GM18507 (cell line): Measurements from ENCODE around the gene SF3B6.
"Not testable (repeated sequence)": the region's sequence is repeated elsewhere in the genome, so short reads cannot be mapped to it uniquely, and the experiment has no call there.

ENCODE experiments used
- DNase-seq: peaks from one replicate; pipeline ENCODE4 v3.0.0; 2011; ENCODE audit warnings: low read depth; ENCODE audit not compliant: insufficient read length; ENCODE audit errors: extremely low spot score
- FAIRE-seq: peaks from 2 replicates; lab custom pipeline; 2011; peaks lifted over from hg19 to GRCh38; lab: Jason Lieb, UNC

SF3B6 gene

DNA sequence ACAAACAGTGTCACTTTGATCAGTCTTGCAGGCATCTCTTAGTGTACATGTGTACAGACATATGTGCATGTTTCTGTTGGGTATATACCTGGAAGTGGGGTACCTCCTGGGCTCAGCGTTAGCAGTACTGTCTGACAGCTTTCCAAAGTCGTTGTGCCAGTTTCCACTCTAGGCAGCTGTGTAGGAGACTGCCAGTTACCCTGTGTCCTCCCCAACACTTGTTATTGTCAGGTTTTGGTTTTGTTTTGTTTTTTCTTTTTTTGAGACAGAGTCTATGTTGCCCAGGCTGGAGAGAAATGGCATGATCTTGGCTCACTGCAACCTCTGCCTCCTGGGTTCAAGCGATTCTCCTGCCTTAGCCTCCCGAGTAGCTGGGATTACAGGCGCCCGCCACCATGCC is 20.4 kb downstream of the SF3B6 start:
- DNase-seq (no peak), FAIRE-seq (no peak)

DNA sequence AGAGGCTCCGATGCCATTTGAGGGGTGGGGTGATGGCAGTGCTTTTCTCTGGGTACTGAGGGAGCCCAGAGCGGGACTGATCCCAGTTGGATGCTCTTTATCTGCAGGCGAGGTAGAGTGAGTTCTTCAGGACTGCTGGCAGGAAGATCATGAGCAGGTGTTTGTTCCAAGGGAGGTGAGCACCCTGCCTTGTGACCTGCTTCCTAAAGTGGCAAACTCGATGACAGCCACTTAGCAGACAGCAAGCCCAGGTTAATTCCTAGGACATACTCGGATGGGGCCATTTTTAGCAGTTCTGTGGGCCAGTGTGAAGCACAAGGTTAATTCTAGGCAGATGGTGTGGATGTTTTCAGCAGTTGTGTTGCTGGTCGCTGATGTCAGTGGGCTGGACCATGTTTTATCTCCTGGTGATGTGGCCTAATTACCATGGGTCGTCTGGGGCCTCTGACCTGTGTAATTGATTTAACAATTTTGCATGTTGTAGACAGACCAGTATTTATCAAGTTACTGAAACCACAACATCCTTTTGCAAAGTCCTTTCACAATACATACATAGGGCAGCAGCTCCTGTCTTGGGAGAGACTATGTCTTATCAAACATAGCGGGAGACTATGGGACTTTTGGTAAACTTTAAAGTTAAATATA is 21.6 kb downstream of the SF3B6 start:
- no peak for DNase-seq
- FAIRE-seq, result no peak

DNA sequence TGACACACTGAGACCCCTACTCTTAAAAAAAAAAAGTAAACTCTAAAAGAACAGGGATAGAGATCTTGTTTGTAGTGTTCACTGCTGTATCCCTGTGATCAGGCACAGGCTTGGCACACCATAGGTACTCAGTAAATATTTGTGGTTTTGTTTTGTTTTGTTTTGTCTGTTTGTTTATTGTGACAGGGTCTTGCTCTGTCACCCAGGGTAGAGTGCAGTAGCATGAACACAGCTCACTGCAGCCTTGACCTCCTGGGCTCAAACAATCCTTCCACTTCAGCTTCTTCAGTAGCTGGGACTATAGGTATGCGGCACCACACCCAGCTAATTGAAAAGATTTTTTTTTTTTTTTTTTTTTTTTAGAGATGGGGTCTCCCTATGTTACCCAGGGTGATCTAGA is 23.2 kb downstream of the SF3B6 start:
- FAIRE-seq (no peak), DNase-seq (no peak)

DNA sequence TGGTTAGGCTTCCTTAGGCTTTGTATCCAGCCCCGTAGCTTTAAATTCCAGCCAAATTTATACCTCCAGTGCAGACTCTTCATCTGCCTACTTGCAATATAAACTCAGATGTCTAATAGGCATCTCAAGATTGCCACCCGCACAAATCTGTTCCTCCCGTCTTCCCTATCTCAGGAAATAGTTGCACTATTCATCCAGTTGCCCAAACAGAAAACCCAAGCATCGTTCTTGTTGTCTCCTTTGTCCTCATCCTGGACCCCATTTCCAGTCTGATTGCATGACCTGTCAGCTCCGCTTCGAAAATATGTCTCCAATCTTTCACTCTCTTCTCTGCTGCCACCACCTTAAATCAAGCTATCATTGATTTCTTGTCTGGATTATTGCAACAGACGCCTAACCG is 24.3 kb downstream of the SF3B6 start:
- no peak for FAIRE-seq
- no peak for DNase-seq

DNA sequence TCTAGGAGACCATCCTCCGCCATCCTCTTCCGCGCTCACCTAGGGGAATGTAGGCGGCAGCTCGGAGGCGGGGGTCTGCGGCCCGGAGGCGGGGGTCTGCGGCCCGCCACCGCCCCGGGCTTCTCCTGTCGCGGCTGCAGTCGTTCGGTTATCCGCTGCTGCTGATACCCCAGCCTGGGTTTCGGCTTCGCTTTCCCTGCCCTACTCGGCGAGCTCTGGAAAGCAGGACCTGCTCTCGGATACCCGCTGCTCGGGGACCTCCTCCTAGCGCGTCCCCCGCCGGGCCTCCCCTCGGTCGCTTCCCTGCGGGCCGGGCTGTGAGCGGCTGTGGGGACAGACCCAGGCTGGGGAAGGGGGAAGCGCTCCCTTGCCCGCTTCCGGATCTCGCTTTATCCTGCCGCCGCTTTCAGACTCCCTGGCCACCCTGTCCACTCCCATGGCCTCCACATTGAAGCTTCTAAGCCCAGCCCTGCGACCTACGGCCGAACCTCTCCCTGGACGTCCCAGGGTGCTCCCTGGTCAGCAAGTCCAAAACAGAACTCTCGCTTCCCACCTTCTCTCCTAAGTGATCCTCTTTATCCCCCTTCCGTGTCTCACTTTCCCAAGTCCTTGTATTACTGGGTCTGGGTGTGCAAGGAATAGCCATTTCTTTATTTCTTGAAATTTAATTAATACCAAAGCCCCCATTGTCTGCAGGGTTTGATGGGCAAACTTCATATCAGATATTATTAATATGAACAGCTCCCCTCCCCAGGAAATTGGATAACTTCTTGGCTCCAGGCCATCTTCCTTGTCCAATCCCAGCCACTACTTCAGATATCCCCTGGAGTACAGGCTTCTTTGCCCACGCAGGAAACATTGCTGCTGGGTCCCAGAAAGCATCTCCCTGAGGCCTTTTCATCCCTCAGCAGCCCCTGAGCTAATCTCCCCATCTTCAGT is 25.8 kb downstream of the SF3B6 start:
- DNase-seq, result no peak
- no peak for FAIRE-seq

DNA sequence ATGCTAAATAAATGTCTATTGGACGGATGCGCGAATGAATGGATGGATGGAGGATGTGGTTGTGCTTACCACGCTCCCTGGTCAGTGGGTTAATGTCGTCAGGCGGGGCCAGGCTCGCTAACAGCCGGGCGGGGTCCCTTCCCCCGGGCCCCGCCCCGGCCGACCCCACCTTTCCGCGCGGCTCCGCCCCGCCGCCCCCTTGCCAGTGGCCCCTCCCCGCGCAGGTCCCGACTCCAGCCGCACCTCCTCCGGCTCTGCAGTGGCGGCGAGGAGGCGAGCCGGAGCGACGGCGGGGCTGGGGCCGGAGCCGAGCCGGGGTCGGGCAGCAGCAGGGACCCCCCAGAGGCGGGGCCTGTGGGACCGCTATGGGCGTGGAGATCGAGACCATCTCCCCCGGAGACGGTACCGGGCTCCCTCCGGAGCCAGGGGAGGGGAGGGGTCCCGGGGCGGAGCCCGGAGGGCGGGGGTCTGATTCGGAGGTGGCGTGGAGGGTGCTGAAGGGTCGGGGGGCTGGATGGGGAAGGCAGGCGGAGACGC is 26.6 kb downstream of the SF3B6 start, which contains the start of gene FKBP1B:
Gene FKBP1B (plus strand): TSS at position 257 of the 537 bp plus-strand sequence. CDS start 109 bp downstream, at position 366.
- peak; percentile 15 for DNase-seq
- FAIRE-seq, result peak; percentile 44

DNA sequence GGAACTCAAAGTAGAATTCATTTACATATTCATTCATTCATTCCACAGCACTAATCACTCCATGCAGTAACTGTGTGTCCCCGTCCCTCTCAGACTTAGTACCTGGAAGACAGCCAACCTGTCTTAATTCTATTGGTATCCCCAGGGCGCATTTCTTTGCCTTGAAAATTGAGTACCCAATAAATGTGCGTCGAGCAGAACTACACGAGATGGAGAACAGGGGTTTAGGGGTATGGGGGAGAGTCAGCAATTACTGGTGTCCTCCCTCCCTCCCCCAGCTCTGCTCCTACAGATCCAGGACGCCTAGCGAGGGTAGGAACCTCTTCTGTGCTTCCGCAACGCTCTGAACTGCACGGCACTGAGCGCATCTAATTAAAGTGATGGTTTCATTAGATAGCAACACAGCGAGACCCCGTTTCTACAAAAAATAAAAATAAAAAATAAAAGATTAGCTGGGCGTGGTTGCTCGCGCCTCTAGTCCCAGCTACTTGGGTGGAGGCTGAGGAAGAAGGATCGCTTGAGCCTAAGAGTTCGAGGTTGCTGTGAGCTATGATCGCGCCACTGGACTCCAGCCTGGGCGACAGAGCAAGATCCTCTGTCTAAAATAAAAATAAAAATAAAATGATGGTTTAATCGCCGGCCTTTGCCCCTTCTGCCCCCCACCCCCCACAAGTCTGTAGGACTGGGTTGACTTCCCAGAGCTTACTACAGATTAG is 27.2 kb downstream of the SF3B6 start:
- DNase-seq (no peak), FAIRE-seq (no peak)

DNA sequence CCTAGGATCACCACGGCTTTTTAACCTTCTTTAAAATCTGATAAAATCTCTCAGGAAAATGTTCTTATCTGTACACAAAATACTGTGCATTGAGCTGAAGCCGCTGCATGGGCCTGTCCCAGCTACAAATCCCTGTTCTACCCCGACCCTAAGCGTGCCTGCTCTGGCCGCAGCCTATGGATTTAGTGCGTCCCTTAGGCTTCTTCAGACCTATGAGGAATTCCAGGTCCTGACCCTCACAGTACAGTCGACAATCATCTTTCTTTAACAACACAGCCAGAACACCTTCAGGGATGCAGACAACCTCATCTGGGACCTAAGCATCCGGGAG is 28.5 kb downstream of the SF3B6 start:
- FAIRE-seq (no peak), DNase-seq (no peak)

DNA sequence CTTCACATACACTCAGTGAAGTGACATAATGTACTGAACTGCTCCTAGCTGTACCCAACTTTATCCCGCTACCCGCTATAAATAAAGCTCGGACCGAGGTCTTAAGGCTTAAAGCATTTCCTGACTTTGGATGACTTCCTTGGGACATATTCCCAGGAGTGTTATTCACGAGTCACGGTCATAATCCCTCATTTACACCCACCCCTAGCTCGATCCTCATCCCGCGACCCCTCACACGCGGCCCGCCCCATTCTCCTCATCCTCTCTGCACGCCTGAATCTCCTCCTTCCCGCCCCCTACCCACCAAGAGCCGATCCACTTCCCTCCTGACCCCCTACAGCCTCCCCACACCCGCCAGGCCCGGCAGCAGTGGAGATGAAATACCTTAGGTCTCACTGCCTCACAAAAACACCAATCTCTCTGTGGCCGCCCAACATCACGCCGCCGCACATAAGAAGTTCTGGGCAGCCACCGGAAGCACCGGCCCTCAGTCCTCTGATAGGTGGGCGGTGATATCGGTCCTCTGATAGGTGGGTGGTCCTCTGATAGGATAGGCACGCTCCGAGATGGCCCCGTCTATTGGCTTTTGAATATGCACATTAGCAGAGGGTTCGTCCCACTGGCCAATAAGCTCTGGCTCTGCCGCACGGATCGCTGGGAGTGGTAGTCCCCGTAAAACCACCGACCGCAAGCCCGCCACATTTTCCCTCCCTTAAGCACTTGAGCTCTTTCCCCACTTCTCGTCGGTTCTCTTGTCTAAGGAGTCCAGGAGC is 29.0 kb downstream of the SF3B6 start, which contains the start of gene WDCP:
Gene WDCP (minus strand): TSS at position 462 of the 773 bp plus-strand sequence. CDS start 7,897 bp downstream, outside the sequence.
- FAIRE-seq, result peak; percentile 99
- DNase-seq, result peak; percentile 79

DNA sequence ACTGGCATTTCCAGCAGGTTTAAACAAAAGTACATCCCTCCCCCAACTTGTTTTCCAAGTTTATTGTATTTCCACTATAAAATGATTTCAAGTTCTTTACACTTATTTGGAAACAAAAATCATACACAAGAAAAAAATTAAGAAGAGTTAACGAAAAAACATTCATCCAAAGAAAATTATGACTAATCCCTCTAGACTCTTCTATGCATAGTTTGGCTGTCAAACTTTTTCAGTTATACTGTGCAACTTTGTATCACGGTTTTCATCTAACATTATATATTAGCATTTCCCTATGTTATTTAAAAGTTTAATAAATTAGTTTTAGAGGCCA is 29.6 kb downstream of the SF3B6 start:
- FAIRE-seq (no peak), DNase-seq (no peak)

DNA sequence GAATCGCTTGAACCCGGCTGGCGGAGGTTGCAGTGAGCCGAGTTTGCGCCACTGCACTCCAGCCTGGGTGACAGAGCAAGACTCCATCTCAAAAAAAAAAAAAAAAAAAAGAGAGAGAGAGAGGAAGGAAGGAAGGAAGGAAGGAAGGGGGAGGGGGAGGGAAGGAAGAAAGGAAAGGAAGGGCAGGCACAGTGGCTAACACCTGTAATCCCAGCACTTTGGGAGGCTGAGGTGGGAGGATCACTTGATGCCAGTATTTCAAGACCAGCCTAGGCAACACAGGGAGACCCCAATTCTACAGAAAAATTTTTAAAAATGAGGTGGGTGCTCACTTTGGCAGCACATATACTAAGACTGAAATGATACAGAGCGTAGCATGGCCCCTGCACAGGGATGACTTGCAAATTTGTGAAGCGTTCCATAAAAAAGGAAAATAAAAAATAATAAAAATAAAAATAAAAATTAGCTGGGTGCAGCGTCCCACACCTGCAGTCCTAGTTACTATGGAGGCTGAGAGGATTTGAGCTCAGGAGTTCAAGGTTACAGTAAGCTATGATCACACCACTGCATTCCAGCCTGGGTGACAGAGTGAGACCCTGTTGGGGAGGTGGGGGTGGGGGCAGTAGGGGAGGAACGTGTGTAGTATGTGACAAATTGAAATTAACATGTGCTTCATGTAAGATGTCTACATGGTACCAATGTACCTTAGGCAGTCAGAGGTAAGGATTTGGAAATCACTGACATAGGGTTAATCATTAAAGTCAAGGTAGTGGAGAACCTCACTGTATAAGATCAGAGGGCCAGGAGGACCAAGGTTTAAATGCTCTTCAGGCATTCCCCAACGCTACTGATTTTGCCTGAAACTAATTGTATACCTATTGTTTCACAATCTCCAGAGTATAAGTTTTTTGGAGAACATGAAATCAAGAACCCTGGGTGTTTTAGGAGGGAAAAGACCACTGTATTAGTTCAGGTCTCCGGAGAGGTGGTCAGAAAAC is 30.3 kb downstream of the SF3B6 start:
- FAIRE-seq (peak; percentile 26), DNase-seq (no peak)

DNA sequence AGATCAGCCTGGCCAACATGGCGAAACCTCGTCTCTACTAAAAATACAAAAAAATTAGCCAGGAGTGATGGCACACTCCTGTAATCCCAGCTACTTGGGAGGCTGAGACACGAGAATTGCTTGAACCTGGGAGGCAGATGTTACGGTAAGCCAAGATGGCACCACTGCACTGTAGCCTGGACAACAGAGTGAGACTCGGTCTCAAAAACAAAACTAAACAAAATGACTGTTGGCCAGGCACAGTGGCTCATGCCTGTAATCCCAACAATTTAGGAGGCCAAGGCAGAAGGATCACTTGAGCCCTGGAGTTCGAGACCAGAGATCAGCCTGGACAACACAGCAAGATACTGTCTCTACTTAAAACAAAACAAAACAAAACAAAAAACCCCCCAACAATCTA is 33.0 kb downstream of the SF3B6 start:
- not testable (repeated sequence) for FAIRE-seq

DNA sequence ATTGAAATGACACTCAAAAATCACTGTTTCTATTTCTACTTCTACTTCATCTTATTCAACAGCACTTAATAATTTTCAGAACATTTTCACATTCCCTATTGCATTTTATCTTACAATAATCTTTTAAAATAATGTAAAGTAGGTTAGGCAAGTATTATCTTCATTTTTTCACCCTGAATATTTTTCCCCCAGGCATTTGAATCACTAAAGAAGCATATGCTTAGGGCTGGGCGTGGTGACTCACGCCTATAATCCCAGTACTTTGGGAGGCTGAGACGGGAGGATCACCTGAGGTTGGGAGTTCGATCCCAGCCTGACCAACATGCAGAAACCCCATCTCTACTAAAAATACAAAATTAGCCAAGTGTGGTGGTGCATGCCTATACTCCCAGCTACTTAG is 35.6 kb downstream of the SF3B6 start:
- DNase-seq (no peak), FAIRE-seq (no peak)

More for the DNA sequence above, 33.0 kb downstream of the SF3B6 start:
- DNase-seq, result not testable (repeated sequence)

DNA sequence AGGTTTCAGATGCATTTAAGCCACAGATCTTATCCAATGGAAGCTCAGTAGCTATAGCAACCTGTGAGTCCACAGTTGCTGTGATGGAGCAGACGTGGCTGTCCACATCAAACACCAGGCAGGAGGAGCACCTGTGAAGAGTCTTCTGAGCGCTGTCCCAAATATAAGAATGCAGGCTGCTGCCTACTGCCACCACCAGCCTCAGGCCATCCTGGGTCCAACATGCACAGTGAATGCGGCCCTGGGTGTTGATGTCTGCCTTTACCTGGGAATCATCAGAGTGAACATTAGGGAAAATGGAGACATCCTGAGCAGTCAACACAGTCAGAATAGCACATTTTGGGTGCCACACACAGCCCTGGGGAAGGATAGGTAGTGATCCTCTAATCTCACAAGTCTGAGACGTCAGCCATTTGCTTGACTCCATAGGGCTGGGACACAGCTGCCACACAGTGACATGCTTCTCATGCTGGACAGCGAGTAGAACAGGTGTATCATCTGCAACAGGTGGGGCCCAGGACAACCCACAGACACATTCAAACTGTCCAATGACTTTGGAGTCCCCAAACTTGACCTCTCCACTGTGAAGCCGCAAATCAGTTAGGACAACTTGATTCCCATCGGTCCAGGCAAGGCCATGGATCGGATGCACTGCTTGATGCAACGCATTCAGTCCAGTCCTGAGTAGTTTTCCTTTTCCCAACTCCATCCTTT is 37.2 kb downstream of the SF3B6 start:
- no peak for FAIRE-seq

DNA sequence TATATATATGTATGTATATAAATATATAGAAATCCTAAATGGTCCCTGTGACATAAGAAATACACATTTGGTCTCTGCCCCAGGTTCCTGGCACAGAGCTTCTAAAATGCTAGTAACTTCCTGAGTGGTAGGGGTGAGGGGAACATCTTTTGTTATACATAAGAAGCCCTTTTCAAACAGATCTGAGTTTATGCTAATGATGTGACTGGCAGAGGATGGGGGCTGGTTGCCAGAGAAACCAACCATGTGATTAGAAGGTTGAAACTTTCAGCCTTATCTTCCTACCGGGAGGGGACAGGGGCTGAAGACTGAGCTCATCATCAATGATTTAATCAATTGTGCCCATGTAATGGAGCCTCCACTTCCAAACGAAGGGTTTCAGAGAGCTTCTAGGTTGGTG is 49.9 kb downstream of the SF3B6 start:
- DNase-seq, result no peak

More for the DNA sequence above, 37.2 kb downstream of the SF3B6 start:
- no peak for DNase-seq

DNA sequence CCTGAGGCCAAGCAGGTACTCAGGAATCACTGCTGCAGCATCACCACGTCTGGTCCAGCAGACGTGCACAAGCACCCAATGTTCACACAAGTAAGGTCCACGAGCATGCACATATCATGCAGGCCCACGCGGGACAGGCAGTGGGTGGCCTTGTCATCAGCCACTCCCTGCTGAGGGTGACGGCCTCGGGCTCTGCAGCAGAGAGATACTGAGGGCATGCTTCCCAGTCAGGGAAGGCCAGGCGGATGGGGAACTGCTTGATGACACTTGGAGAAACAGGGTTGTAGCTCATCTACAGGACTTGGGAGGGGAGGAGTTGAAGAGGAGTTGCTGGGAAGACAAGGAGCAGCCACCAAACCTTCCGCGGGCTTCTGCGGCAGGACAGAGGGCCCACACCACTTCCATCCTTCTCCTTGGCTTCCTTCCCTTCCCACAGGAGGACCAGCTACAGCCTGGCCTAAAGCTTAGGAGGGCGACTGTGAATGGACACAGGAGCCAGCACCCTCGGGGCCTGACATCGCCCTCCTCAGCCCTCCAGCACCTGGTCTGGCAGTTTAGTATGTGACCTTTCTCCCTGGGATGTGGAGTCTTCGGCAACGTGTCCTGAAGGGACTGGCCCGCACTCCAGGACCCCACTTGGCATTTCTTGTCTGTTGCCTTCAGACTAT is 51.0 kb downstream of the SF3B6 start:
- FAIRE-seq, result no peak
- DNase-seq, result no peak

More for the DNA sequence above, 49.9 kb downstream of the SF3B6 start:
- no peak for FAIRE-seq

DNA sequence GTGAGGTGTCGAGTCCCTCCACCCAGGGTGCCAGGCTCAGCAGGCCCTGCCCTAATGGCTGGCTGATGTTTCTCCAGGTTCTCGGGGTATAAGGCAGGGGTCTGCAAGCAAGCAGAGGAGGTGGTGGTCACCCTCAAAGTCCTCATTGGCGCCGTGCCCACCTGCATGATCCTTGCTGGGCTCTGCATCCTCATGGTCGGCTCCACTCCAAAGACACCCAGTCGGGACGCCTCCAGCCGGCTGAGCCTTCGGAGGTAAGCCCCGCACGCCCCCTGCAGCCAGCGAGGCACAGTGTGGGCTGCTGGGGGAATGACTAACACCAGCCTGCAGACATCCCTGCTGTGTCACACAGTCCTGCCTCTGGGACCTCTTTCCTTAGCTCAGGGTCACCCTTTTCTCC is 52.1 kb downstream of the SF3B6 start:
- FAIRE-seq (no peak), DNase-seq (no peak)
